SK-N-SH (cell line): ENCODE measurements around the gene ATL1. TPM values are rescaled to one million over a fixed set of nuclear protein-coding genes. Genes with fewer than 3 reads are reported as not detected.

ENCODE experiments used
- CTCF ChIA-PET: fragments of 300-600, 350-600 bp; formaldehyde crosslinking; extraction: SDS; loops from one replicate; lab custom pipeline; 2021; lab: Yijun Ruan, JAX
- POLR2A ChIA-PET: fragments of 350-600 bp; sonication (Branson Sonifier 250); formaldehyde crosslinking; extraction: SDS; loops from one replicate; lab custom pipeline; 2020; ENCODE audit warnings: antibody characterized with exemption, inconsistent platforms; lab: Yijun Ruan, JAX
- DNase-seq: peaks from one replicate; pipeline ENCODE4 v3.0.0; 2012
- H2AFZ ChIP-seq: fragments of 200-600 bp; sonication (generic); 2 replicates; pipeline ENCODE4 v1.8.1; 2016; ENCODE audit warnings: antibody characterized with exemption, mild to moderate bottlenecking, low read depth
- H3F3A ChIP-seq: fragments of 200-600 bp; sonication (generic); replicated peaks from 2 replicates; pipeline ENCODE3; 2016; ENCODE audit warnings: antibody characterized with exemption, mild to moderate bottlenecking; ENCODE audit not compliant: insufficient read depth
- H3K27ac ChIP-seq, 2 experiments: fragments of 200-500 bp in 1 of 2; fragments of 200-600 bp in 1 of 2; sonication (Bioruptor generic) in 1 of 2; sonication (generic), shearing (Covaris generic) in 1 of 2; 2 replicates each; pipeline versions ENCODE4 v1.5.1 to v1.6.1; 2014 to 2016; ENCODE audit warnings: low read depth in 2 of 2, inconsistent platforms in 1 of 2, low read length in 1 of 2, mild to moderate bottlenecking in 1 of 2, mixed read lengths in 1 of 2
- H3K27me3 ChIP-seq: fragments of 200-600 bp; sonication (generic), shearing (Covaris generic); 2 replicates; pipeline ENCODE4 v1.6.1; 2016; ENCODE audit warnings: mixed run types; ENCODE audit not compliant: insufficient read depth
- H3K36me3 ChIP-seq, 2 experiments: fragments of 200-500 bp in 1 of 2; fragments of 200-600 bp in 1 of 2; sonication (Bioruptor generic) in 1 of 2; sonication (generic) in 1 of 2; replicated peaks in 1 of 2; 2 replicates each; pipeline versions ENCODE3 to v1.5.1; 2014 to 2016; ENCODE audit warnings: low read length in 1 of 2, mild to moderate bottlenecking in 1 of 2; ENCODE audit not compliant: insufficient read depth in 2 of 2, control insufficient read depth in 1 of 2
- H3K4me1 ChIP-seq, 2 experiments: fragments of 200-500 bp in 1 of 2; fragments of 200-600 bp in 1 of 2; sonication (Bioruptor generic) in 1 of 2; sonication (generic), shearing (Covaris generic) in 1 of 2; 2 replicates each; pipeline versions ENCODE4 v1.5.1 to v1.6.1; 2014 to 2016; ENCODE audit warnings: low read depth in 1 of 2, low read length in 1 of 2, mixed run types in 1 of 2; ENCODE audit not compliant: insufficient read depth in 2 of 2, control insufficient read depth in 1 of 2
- H3K4me2 ChIP-seq: fragments of 200-600 bp; sonication (generic), shearing (Covaris generic); 2 replicates; pipeline ENCODE4 v1.6.1; 2017; ENCODE audit warnings: mixed run types
- H3K4me3 ChIP-seq, 2 experiments: fragments of 200-500 bp in 1 of 2; fragments of 200-600 bp in 1 of 2; sonication (Bioruptor generic) in 1 of 2; sonication (generic), shearing (Covaris generic) in 1 of 2; 2 replicates each; pipeline versions ENCODE4 v1.5.1 to v1.8.1; 2014 to 2016; ENCODE audit warnings: low read depth in 2 of 2, inconsistent platforms in 1 of 2, low read length in 1 of 2, mild to moderate bottlenecking in 1 of 2, mixed read lengths in 1 of 2, moderate library complexity in 1 of 2
- H3K79me2 ChIP-seq: fragments of 200-600 bp; sonication (generic); 2 replicates; pipeline ENCODE4 v1.8.1; 2017; ENCODE audit warnings: mild to moderate bottlenecking; ENCODE audit not compliant: insufficient read depth
- H3K9ac ChIP-seq: fragments of 200-600 bp; sonication (generic); 2 replicates; pipeline ENCODE4 v1.6.1; 2017; ENCODE audit warnings: mixed run types
- H3K9me2 ChIP-seq: fragments of 200-600 bp; sonication (generic); 2 replicates; pipeline ENCODE4 v1.6.1; 2017; ENCODE audit warnings: mixed run types
- H3K9me3 ChIP-seq: fragments of 200-600 bp; sonication (generic); 2 replicates; pipeline ENCODE4 v1.6.1; 2017; ENCODE audit warnings: mixed run types, mild to moderate bottlenecking, moderate library complexity
- H4K20me1 ChIP-seq: fragments of 200-600 bp; sonication (generic); 2 replicates; pipeline ENCODE4 v1.6.1; 2017; ENCODE audit warnings: mild to moderate bottlenecking, mixed run types; ENCODE audit not compliant: insufficient read depth
- CHD2 ChIP-seq: fragments of 150-350 bp; IDR thresholded peaks from 2 replicates; pipeline ENCODE4 v1.6.1; 2018; ENCODE audit warnings: low read length; ENCODE audit not compliant: partially characterized antibody
- ELF1 ChIP-seq: IDR thresholded peaks from 2 replicates; pipeline ENCODE4 v1.4.0; 2012
- EP300 ChIP-seq, 2 experiments: IDR thresholded peaks; 2 replicates each; pipeline versions ENCODE4 v1.4.0 to v1.6.1; 2012; ENCODE audit warnings: borderline replicate concordance in 1 of 2, low read depth in 1 of 2, low read length in 1 of 2
- FOSL2 ChIP-seq: IDR thresholded peaks from 2 replicates; pipeline ENCODE4 v1.4.0; 2012; ENCODE audit warnings: low read depth, mild to moderate bottlenecking, moderate library complexity, borderline replicate concordance
- FOXJ3 ChIP-seq: sonication (generic); formaldehyde crosslinking; IDR thresholded peaks from 2 replicates; pipeline ENCODE4 v1.5.1; 2020; ENCODE audit warnings: mild to moderate bottlenecking, missing genetic modification reagents
- JUND ChIP-seq: IDR thresholded peaks from 2 replicates; pipeline ENCODE4 v1.4.0; 2012
- MEF2A ChIP-seq: IDR thresholded peaks from 2 replicates; pipeline ENCODE4 v1.4.0; 2012; ENCODE audit warnings: low read depth, borderline replicate concordance
- POLR2AphosphoS5 ChIP-seq: IDR thresholded peaks from 2 replicates; pipeline ENCODE4 v1.6.1; 2012; ENCODE audit warnings: low read depth, low read length
- RCOR1 ChIP-seq: fragments of 150-350 bp; IDR thresholded peaks from 2 replicates; pipeline ENCODE4 v1.6.1; 2017; ENCODE audit warnings: antibody characterized with exemption, low read length
- RFX5 ChIP-seq: IDR thresholded peaks from 2 replicates; pipeline ENCODE4 v1.6.1; 2012; ENCODE audit warnings: mild to moderate bottlenecking, improper control_type of control experiment, low read length
- TAF1 ChIP-seq: IDR thresholded peaks from 2 replicates; pipeline ENCODE4 v1.6.1; 2012; ENCODE audit warnings: low read depth, mild to moderate bottlenecking, low read length, moderate library complexity, borderline replicate concordance
- YY1 ChIP-seq: IDR thresholded peaks from 2 replicates; pipeline ENCODE4 v1.4.0; 2012; ENCODE audit warnings: low read depth, mild to moderate bottlenecking
- WGBS: methylation state at CpG from one replicate; pipeline ENCODE4 v1.1.6; 2017; ENCODE audit warnings: low lambda C conversion rate; 5-methylcytosine and 5-hydroxymethylcytosine counted together
- polyA plus RNA-seq, 3 experiments: library from polyadenylated mRNA; depleted of rRNA; stranded (reverse); fragments of >200 nt; gene quantifications; 2 replicates each; pipeline ENCODE4 v1.2.3, GENCODE V29; 2012
- TF ChIP-seq, protein P1 (sequence below): fragments of 150-350 bp; IDR thresholded peaks from 2 replicates; pipeline ENCODE4 v1.6.1; 2017; ENCODE audit warnings: antibody characterized with exemption, low read length, low read depth, borderline replicate concordance
- TF ChIP-seq, protein P2 (sequence below): IDR thresholded peaks from 2 replicates; pipeline ENCODE4 v1.4.0; 2012; ENCODE audit warnings: low read depth
- TF ChIP-seq, protein P3 (sequence below): IDR thresholded peaks from 2 replicates; pipeline ENCODE4 v1.6.1; 2012; ENCODE audit warnings: mild to moderate bottlenecking, low read depth, low read length, moderate library complexity
- TF ChIP-seq, protein P4 (sequence below): IDR thresholded peaks from 2 replicates; pipeline ENCODE4; 2012
- TF ChIP-seq, protein P5 (sequence below): IDR thresholded peaks from 2 replicates; pipeline ENCODE4 v1.4.0; 2012; ENCODE audit warnings: low read depth, borderline replicate concordance

Gene ATL1
- polyA plus RNA-seq, 1 of the 3 experiments (the other 2 are of a cell fraction) = 7.3 TPM

DNA sequence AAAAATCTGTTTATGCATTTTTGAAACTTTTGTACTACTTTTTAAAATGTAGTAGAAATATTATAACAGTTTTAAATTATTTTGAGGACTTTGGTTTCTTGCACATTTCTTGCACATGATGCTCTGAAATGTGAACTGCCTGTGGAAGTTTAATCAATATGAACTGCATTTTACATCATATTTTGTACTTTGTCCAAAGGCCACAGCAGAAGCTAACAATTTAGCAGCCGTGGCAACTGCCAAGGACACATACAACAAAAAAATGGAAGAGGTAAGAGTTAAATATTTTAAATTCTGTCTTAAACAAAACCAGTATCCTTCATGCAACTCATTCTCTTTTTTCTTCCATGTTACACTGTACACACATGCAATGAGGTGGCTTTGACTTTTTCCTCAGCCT is 63.0 kb downstream of the ATL1 start:
- no peaks in the 10 kb centered on the region for H3K9me2 ChIP-seq
- H3K36me3 ChIP-seq = peaks cover 12 to 26% of the 10 kb centered on the region in 2 experiments
- no peak for DNase-seq
- no peaks in the 10 kb centered on the region for H3K9me3 ChIP-seq
- H3K4me2 ChIP-seq = no peak overlapping the region
- no peaks in the 10 kb centered on the region for H3K27me3 ChIP-seq
- ChIA-PET CTCF (no interaction called here), POLR2A (no interaction called here)
- H3K79me2 ChIP-seq = 0 out of 2 replicates have a peak, but pooled peaks cover 2% of the 10 kb centered on the region
- no peaks in the 10 kb centered on the region for H4K20me1 ChIP-seq
- WGBS = 94% methylated on average over 1 of the region's 1 CpG
- peaks cover 9% of the 10 kb centered on the region for H3F3A ChIP-seq
- H3K9ac ChIP-seq = no peak overlapping the region
- no peak overlapping the region for H3K4me3 ChIP-seq
- H2AFZ ChIP-seq = no peak overlapping the region
- no peak overlapping the region for H3K27ac ChIP-seq
- peaks cover 0 to 11% of the 10 kb centered on the region in 2 experiments; a peak in 1 of 4 replicates for H3K4me1 ChIP-seq
- TF ChIP-seq, protein P1, sequence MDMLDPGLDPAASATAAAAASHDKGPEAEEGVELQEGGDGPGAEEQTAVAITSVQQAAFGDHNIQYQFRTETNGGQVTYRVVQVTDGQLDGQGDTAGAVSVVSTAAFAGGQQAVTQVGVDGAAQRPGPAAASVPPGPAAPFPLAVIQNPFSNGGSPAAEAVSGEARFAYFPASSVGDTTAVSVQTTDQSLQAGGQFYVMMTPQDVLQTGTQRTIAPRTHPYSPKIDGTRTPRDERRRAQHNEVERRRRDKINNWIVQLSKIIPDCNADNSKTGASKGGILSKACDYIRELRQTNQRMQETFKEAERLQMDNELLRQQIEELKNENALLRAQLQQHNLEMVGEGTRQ = no peak
- TF ChIP-seq, protein P2, sequence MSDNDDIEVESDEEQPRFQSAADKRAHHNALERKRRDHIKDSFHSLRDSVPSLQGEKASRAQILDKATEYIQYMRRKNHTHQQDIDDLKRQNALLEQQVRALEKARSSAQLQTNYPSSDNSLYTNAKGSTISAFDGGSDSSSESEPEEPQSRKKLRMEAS = no peak
- no peak for TF ChIP-seq FOSL2
- no peak for TF ChIP-seq FOXJ3 (CRISPR knock-in tag)
- TF ChIP-seq MEF2A = no peak
- TF ChIP-seq POLR2AphosphoS5 = no peak
- no peak for TF ChIP-seq CHD2
- TF ChIP-seq, protein P3, sequence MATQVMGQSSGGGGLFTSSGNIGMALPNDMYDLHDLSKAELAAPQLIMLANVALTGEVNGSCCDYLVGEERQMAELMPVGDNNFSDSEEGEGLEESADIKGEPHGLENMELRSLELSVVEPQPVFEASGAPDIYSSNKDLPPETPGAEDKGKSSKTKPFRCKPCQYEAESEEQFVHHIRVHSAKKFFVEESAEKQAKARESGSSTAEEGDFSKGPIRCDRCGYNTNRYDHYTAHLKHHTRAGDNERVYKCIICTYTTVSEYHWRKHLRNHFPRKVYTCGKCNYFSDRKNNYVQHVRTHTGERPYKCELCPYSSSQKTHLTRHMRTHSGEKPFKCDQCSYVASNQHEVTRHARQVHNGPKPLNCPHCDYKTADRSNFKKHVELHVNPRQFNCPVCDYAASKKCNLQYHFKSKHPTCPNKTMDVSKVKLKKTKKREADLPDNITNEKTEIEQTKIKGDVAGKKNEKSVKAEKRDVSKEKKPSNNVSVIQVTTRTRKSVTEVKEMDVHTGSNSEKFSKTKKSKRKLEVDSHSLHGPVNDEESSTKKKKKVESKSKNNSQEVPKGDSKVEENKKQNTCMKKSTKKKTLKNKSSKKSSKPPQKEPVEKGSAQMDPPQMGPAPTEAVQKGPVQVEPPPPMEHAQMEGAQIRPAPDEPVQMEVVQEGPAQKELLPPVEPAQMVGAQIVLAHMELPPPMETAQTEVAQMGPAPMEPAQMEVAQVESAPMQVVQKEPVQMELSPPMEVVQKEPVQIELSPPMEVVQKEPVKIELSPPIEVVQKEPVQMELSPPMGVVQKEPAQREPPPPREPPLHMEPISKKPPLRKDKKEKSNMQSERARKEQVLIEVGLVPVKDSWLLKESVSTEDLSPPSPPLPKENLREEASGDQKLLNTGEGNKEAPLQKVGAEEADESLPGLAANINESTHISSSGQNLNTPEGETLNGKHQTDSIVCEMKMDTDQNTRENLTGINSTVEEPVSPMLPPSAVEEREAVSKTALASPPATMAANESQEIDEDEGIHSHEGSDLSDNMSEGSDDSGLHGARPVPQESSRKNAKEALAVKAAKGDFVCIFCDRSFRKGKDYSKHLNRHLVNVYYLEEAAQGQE = no peak
- TF ChIP-seq RFX5 = no peak

DNA sequence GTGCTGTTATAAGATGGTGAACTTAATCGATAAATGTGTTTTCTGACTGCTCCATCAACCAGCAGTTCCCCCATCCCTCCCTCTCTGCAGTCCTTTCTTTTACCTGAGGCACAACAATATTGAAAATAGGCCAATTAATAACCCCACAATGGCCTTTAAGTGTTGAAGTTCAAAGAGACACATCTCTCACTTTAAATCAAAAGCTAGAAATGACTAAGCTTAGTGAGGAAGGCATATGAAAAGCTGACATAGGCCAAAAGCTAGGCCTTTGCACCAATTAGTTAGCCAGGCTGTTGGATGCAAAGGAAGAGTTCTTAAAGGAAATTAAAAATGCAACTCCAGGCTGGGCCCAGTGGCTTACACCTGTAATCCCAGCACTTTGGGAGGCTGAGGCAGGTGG is 64.5 kb downstream of the ATL1 start:
- Histone ChIP-seq H3K79me2 (0 out of 2 replicates have a peak, but pooled peaks cover 2% of the 10 kb centered on the region), H2AFZ (no peak overlapping the region), H3K9me3 (no peaks in the 10 kb centered on the region), H3K4me1 (peaks cover 0 to 11% of the 10 kb centered on the region in 2 experiments; a peak in 1 of 4 replicates), H3K4me3 (no peak overlapping the region), H3K4me2 (no peak overlapping the region), H3K27me3 (no peaks in the 10 kb centered on the region), H3F3A (peaks cover 9% of the 10 kb centered on the region), H3K9ac (no peak overlapping the region), H3K9me2 (no peaks in the 10 kb centered on the region), H3K36me3 (peaks cover 16 to 30% of the 10 kb centered on the region in 2 experiments), H3K27ac (no peak overlapping the region), H4K20me1 (no peaks in the 10 kb centered on the region)
- ChIA-PET POLR2A (interaction anchor here (0.8 kb wide), 1 partner anchor 296 kb away, joined by 3 read pairs; no protein-coding TSS in a partner anchor), CTCF (interaction anchor here (1.0 to 1.6 kb wide), 3 partner anchors 13 to 307 kb away, joined by 3 to 5 read pairs (median 3); no protein-coding TSS in a partner anchor)
- WGBS = 96% methylated on average over 1 of the region's 1 CpG
- TF ChIP-seq, protein P4, sequence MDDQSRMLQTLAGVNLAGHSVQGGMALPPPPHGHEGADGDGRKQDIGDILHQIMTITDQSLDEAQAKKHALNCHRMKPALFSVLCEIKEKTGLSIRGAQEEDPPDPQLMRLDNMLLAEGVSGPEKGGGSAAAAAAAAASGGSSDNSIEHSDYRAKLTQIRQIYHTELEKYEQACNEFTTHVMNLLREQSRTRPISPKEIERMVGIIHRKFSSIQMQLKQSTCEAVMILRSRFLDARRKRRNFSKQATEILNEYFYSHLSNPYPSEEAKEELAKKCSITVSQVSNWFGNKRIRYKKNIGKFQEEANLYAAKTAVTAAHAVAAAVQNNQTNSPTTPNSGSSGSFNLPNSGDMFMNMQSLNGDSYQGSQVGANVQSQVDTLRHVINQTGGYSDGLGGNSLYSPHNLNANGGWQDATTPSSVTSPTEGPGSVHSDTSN = no peak
- TF ChIP-seq RCOR1 = no peak
- TF ChIP-seq YY1 = no peak
- TF ChIP-seq, protein P3 = no peak
- no peak for TF ChIP-seq ELF1
- TF ChIP-seq JUND = no peak
- TF ChIP-seq, protein P5, sequence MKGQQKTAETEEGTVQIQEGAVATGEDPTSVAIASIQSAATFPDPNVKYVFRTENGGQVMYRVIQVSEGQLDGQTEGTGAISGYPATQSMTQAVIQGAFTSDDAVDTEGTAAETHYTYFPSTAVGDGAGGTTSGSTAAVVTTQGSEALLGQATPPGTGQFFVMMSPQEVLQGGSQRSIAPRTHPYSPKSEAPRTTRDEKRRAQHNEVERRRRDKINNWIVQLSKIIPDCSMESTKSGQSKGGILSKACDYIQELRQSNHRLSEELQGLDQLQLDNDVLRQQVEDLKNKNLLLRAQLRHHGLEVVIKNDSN = no peak
- no peak for TF ChIP-seq EP300 (IDR thresholded peaks at IDR 0.05; ENCODE audit: borderline replicate concordance in 1 of 2, low read depth in 1 of 2, low read length in 1 of 2)
- TF ChIP-seq TAF1 = no peak
- no peak for DNase-seq
